HepG2 (cell line): ENCODE results near the gene S100A6. TPM values are rescaled to one million over a fixed set of nuclear protein-coding genes. Genes with fewer than 3 reads are reported as not detected.

Experiments
- ATAC-seq: fragments of 200-7000 bp; cut with Tn5 transposase; 3 replicates; pipeline ENCODE4 v1.9.1; 2020; ENCODE audit warnings: mild to moderate bottlenecking, moderate library complexity
- BruUV-seq: library from RNA; stranded (reverse); fragments of 400-500 nt; replicated peaks from 2 replicates; lab custom pipeline; 2021; lab: Mats Ljungman, UMichigan
- CTCF ChIA-PET: fragments of 300-600 bp; formaldehyde crosslinking; extraction: SDS; loops from one replicate; lab custom pipeline; 2021; ENCODE audit warnings: low total read pairs, inconsistent platforms, low intra/inter-chr PET ratio; lab: Yijun Ruan, JAX
- POLR2A ChIA-PET: fragments of 350-600 bp; sonication (Branson Sonifier 250); formaldehyde crosslinking; loops from one replicate; lab custom pipeline; 2020; ENCODE audit warnings: antibody characterized with exemption, inconsistent platforms; lab: Yijun Ruan, JAX
- DNase-seq: peaks from one replicate; pipeline ENCODE4 v3.0.0-alpha.2; 2015; ENCODE audit warnings: low spot score
- FAIRE-seq: peaks from 3 replicates; lab custom pipeline; 2011; peaks lifted over from hg19 to GRCh38; lab: Jason Lieb, UNC
- H2AFZ ChIP-seq: one replicate; pipeline ENCODE4 v1.6.1; 2011; ENCODE audit warnings: low read length, inconsistent platforms
- H3K27ac ChIP-seq: fragments of 300-600 bp; 3 replicates; pipeline ENCODE4 v1.8.0; 2011; ENCODE audit warnings: mixed run types, mild to moderate bottlenecking, mixed read lengths, low read length, inconsistent platforms; ENCODE audit not compliant: insufficient read depth; ENCODE audit errors: extremely low read length
- H3K27me3 ChIP-seq, 2 experiments: fragments of 200-600 bp in 1 of 2; 2 replicates in 1 of 2; 3 replicates in 1 of 2; pipeline versions ENCODE4 v1.6.0 to v1.8.0; 2011; ENCODE audit warnings: low read length in 2 of 2, mild to moderate bottlenecking in 2 of 2, moderate library complexity in 2 of 2, inconsistent platforms in 1 of 2; ENCODE audit not compliant: insufficient read depth in 2 of 2, control insufficient read depth in 1 of 2
- H3K36me3 ChIP-seq, 2 experiments: fragments of 200-600 bp in 1 of 2; replicated peaks in 1 of 2; 2 replicates in 1 of 2; 3 replicates in 1 of 2; pipeline versions ENCODE4 v1.5.1 to v1.8.0; 2011; ENCODE audit warnings: low read length in 2 of 2, inconsistent platforms in 1 of 2; ENCODE audit not compliant: insufficient read depth in 2 of 2, control insufficient read depth in 1 of 2
- H3K4me1 ChIP-seq: 2 replicates; pipeline ENCODE4 v1.5.1; 2012; ENCODE audit warnings: low read length, inconsistent platforms; ENCODE audit not compliant: insufficient read depth
- H3K4me2 ChIP-seq: 2 replicates; pipeline ENCODE4 v1.6.0; 2011; ENCODE audit warnings: low read depth, low read length, inconsistent platforms
- H3K4me3 ChIP-seq, 3 experiments: fragments of 200-600 bp in 1 of 3; sonication (generic), shearing (Covaris generic) in 1 of 3; replicated peaks in 1 of 3; 2 replicates each; pipeline ENCODE4 v1.5.1; 2011 to 2016; ENCODE audit warnings: low read length in 3 of 3, inconsistent platforms in 2 of 3, low read depth in 2 of 3, mild to moderate bottlenecking in 2 of 3, control low read depth in 1 of 3, mixed read lengths in 1 of 3; ENCODE audit not compliant: insufficient read depth in 1 of 3
- H3K79me2 ChIP-seq: one replicate; pipeline ENCODE4 v1.6.1; 2011; ENCODE audit warnings: low read length, inconsistent platforms; ENCODE audit not compliant: insufficient read depth
- H3K9ac ChIP-seq: 2 replicates; pipeline ENCODE4 v1.6.0; 2011; ENCODE audit warnings: mild to moderate bottlenecking, low read depth, low read length, inconsistent platforms; ENCODE audit not compliant: insufficient read depth
- H3K9me3 ChIP-seq: 2 replicates; pipeline ENCODE4 v1.5.1; 2012; ENCODE audit warnings: mild to moderate bottlenecking, low read length
- H4K20me1 ChIP-seq: 2 replicates; pipeline ENCODE4 v1.6.0; 2011; ENCODE audit warnings: inconsistent platforms, mild to moderate bottlenecking, low read length, moderate library complexity; ENCODE audit not compliant: insufficient read depth
- GATAD2A ChIP-seq: IDR thresholded peaks from 2 replicates; pipeline ENCODE4 v1.6.1; 2016
- KIAA2018 ChIP-seq: sonication (generic); formaldehyde crosslinking; IDR thresholded peaks from 2 replicates; pipeline ENCODE4 v1.5.0; 2020; ENCODE audit warnings: mild to moderate bottlenecking, missing genetic modification reagents, borderline replicate concordance
- PAX8 ChIP-seq: sonication (generic); formaldehyde crosslinking; IDR thresholded peaks from 2 replicates; pipeline ENCODE4 v1.8.0; 2022; ENCODE audit warnings: mild to moderate bottlenecking, missing genetic modification reagents, borderline replicate concordance
- PPARG ChIP-seq: conservative IDR thresholded peaks from 2 replicates; pipeline ENCODE4 v1.6.1; 2016; ENCODE audit warnings: missing biosample characterization, missing genetic modification reagents
- PRPF4 ChIP-seq: fragments of 200-400 bp; formaldehyde crosslinking; IDR thresholded peaks from 2 replicates; pipeline ENCODE4 v1.6.1; 2016; ENCODE audit warnings: low read length, low read depth; ENCODE audit not compliant: poor library complexity, severe bottlenecking
- RAD21 ChIP-seq: fragments of 450-650 bp; formaldehyde crosslinking; IDR thresholded peaks from 2 replicates; pipeline ENCODE4 v1.5.0; 2020; ENCODE audit warnings: mild to moderate bottlenecking
- RBM39 ChIP-seq: fragments of 200-400 bp; formaldehyde crosslinking; IDR thresholded peaks from one replicate; pipeline ENCODE4 v1.6.1; 2018; ENCODE audit warnings: antibody characterized with exemption, mild to moderate bottlenecking, low read depth, low read length; ENCODE audit not compliant: poor library complexity, severe bottlenecking
- RFX1 ChIP-seq: fragments of 450-650 bp; IDR thresholded peaks from 2 replicates; pipeline ENCODE4 v1.6.1; 2017
- SAFB2 ChIP-seq: sonication (generic); formaldehyde crosslinking; IDR thresholded peaks from 2 replicates; pipeline ENCODE4 v1.5.1; 2020; ENCODE audit warnings: missing genetic modification reagents, low read depth, mild to moderate bottlenecking, borderline replicate concordance
- SRSF1 ChIP-seq: fragments of 200-400 bp; formaldehyde crosslinking; optimal IDR thresholded peaks from 2 replicates; pipeline ENCODE3; 2017; ENCODE audit warnings: mild to moderate bottlenecking, low read depth, low read length, moderate library complexity
- STAG1 ChIP-seq: sonication (generic); formaldehyde crosslinking; IDR thresholded peaks from 2 replicates; pipeline ENCODE4 v1.4.0; 2020; ENCODE audit warnings: missing genetic modification reagents
- TEAD3 ChIP-seq: optimal IDR thresholded peaks from 2 replicates; pipeline ENCODE3; 2016; ENCODE audit warnings: borderline replicate concordance
- ZNF253 ChIP-seq: sonication (generic); formaldehyde crosslinking; IDR thresholded peaks from 2 replicates; pipeline ENCODE4 v1.8.0; 2022; ENCODE audit warnings: mild to moderate bottlenecking, missing genetic modification reagents, borderline replicate concordance
- ZNF333 ChIP-seq: sonication (generic); formaldehyde crosslinking; IDR thresholded peaks from 2 replicates; pipeline ENCODE4 v1.4.0; 2020; ENCODE audit warnings: mild to moderate bottlenecking, missing genetic modification reagents, borderline replicate concordance
- ZNF460 ChIP-seq: sonication (generic); formaldehyde crosslinking; IDR thresholded peaks from 2 replicates; pipeline ENCODE4 v1.5.1; 2020; ENCODE audit warnings: missing genetic modification reagents, mild to moderate bottlenecking, borderline replicate concordance
- WGBS: methylation state at CpG from one replicate; pipeline ENCODE4 v1.1.6; 2017; ENCODE audit warnings: low lambda C conversion rate; 5-methylcytosine and 5-hydroxymethylcytosine counted together
- in situ Hi-C: cut with HindIII; loops from 2 replicates; pipeline ENCODE4 v1.10.0; 2017; ENCODE audit warnings: low pct_unique_long_range_greater_than_20kb; ENCODE audit not compliant: extremely low pct_ligation_motif_present
- intact Hi-C: fragments of 100-400 bp; cut with micrococcal nuclease; formaldehyde crosslinking; loops from one replicate; pipeline ENCODE4 v1.10.0; 2022; ENCODE audit not compliant: unreplicated experiment
- polyA plus RNA-seq, 8 experiments: library from polyadenylated mRNA; depleted of rRNA in 3 of 8; stranded (reverse) in 7 of 8; unstranded in 1 of 8; fragments of >200 nt; fragmentation: Illumina TruSeq in 4 of 8; extraction: Trizol in 4 of 8; gene quantifications; 2 replicates each; pipeline versions ENCODE4 v1.2.1 to v1.2.3, GENCODE V29; 2011 to 2016; ENCODE audit warnings: low read depth in 4 of 8, missing spikeins in 1 of 8, mixed read lengths in 1 of 8; ENCODE audit not compliant: insufficient read depth in 1 of 8
- total RNA-seq, 5 experiments: library from RNA; depleted of rRNA; stranded (reverse); fragments of >200 nt; fragmentation: Illumina TruSeq; extraction: Trizol; gene quantifications; 2 replicates each; pipeline ENCODE4 v1.2.3, GENCODE V29; 2016; ENCODE audit warnings: low read depth in 1 of 5
- TF ChIP-seq, protein P1 (sequence below): sonication (generic); formaldehyde crosslinking; IDR thresholded peaks from 2 replicates; pipeline ENCODE4 v1.8.0; 2022; ENCODE audit warnings: mild to moderate bottlenecking, missing genetic modification reagents, moderate library complexity

S100A6 gene
- total and polyA plus RNA-seq, 2 of the 13 experiments (the other 11 are each of a cell fraction or from before 2014, with no cell fraction given), result 72.9 to 85.0 TPM

GRCh38 chr1:153494976-153495535 lies 40.7 kb downstream of the S100A6 start (continued):
- TF ChIP-seq RBM39, result no peak
- no peak for TF ChIP-seq PRPF4
- TF ChIP-seq ZNF253 (CRISPR knock-in tag), result no peak
- TF ChIP-seq SAFB2, result no peak
- no peak for TF ChIP-seq ZNF460 (CRISPR knock-in tag)
- TF ChIP-seq RAD21 (CRISPR knock-in tag), result peak; percentile 58; the same call in 1 of the 2 replicates
- TF ChIP-seq STAG1, result peak; percentile 81
- no peak for TF ChIP-seq TEAD3 (CRISPR knock-in tag)
- TF ChIP-seq PPARG (CRISPR knock-in tag), result 0 out of 2 replicates have a peak, but pooled peaks have one; percentile 65
- no peak for TF ChIP-seq GATAD2A (CRISPR knock-in tag)
- TF ChIP-seq SRSF1, result no peak
- no peak for TF ChIP-seq PAX8
- TF ChIP-seq, all 625 proteins: peak for 9

- Histone ChIP-seq H3K79me2 (no peaks in the 10 kb centered on the region), H3K36me3 (no peaks in the 10 kb centered on the region), H3K27ac (no peak overlapping the region), H3K9me3 (no peaks in the 10 kb centered on the region), H3K27me3 (peaks cover 0 to 5% of the 10 kb centered on the region in 2 experiments; a peak in 2 of 5 replicates), H3K4me3 (no peak overlapping the region), H3K4me1 (no peaks in the 10 kb centered on the region), H4K20me1 (no peaks in the 10 kb centered on the region), H2AFZ (no peak overlapping the region), H3K4me2 (no peak overlapping the region), H3K9ac (no peak overlapping the region)
- POLR2A ChIA-PET, result no interaction called here
- CTCF ChIA-PET, result interaction anchor here (2.9 kb wide), 1 partner anchor 141 kb away, joined by 34 read pairs; no protein-coding TSS in a partner anchor
- 10% methylated on average over 6 of the region's 6 CpGs for WGBS
- in situ Hi-C loops (no loop called here), intact Hi-C loops (no loop called here)
- no peak for FAIRE-seq
- no peak for DNase-seq
- BruUV-seq, result no TSS peak
- ATAC-seq, result no peak
- TF ChIP-seq RFX1, result no peak
- TF ChIP-seq, protein P1, sequence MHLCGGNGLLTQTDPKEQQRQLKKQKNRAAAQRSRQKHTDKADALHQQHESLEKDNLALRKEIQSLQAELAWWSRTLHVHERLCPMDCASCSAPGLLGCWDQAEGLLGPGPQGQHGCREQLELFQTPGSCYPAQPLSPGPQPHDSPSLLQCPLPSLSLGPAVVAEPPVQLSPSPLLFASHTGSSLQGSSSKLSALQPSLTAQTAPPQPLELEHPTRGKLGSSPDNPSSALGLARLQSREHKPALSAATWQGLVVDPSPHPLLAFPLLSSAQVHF, result no peak
- TF ChIP-seq KIAA2018 (CRISPR knock-in tag), result no peak
- no peak for TF ChIP-seq ZNF333
Observed at GRCh38 chr1:153493343-153493960, 42.3 kb downstream of the S100A6 start.
